ENCODE measurements around the gene RTN4R. TPM values are rescaled to one million over a fixed set of nuclear protein-coding genes. Genes with fewer than 3 reads are reported as not detected.

Gene RTN4R
- total and polyA plus RNA-seq, 9 of the 15 experiments (the other 6 are each of a cell fraction or from before 2014, with no cell fraction given), result 0.04 to 2.8 (median 1.4) TPM; not detected in 3

GRCh38 chr22:20267441-20268278 is 458 bp downstream of the RTN4R start (continued):
- TF ChIP-seq, protein P1, sequence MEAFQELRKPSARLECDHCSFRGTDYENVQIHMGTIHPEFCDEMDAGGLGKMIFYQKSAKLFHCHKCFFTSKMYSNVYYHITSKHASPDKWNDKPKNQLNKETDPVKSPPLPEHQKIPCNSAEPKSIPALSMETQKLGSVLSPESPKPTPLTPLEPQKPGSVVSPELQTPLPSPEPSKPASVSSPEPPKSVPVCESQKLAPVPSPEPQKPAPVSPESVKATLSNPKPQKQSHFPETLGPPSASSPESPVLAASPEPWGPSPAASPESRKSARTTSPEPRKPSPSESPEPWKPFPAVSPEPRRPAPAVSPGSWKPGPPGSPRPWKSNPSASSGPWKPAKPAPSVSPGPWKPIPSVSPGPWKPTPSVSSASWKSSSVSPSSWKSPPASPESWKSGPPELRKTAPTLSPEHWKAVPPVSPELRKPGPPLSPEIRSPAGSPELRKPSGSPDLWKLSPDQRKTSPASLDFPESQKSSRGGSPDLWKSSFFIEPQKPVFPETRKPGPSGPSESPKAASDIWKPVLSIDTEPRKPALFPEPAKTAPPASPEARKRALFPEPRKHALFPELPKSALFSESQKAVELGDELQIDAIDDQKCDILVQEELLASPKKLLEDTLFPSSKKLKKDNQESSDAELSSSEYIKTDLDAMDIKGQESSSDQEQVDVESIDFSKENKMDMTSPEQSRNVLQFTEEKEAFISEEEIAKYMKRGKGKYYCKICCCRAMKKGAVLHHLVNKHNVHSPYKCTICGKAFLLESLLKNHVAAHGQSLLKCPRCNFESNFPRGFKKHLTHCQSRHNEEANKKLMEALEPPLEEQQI (IDR thresholded peaks at IDR 0.05), result no peak
- TF ChIP-seq, protein P2, sequence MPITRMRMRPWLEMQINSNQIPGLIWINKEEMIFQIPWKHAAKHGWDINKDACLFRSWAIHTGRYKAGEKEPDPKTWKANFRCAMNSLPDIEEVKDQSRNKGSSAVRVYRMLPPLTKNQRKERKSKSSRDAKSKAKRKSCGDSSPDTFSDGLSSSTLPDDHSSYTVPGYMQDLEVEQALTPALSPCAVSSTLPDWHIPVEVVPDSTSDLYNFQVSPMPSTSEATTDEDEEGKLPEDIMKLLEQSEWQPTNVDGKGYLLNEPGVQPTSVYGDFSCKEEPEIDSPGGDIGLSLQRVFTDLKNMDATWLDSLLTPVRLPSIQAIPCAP (CRISPR knock-in tag; IDR thresholded peaks at IDR 0.05; ENCODE audit: borderline replicate concordance), result no peak
- TF ChIP-seq ERF (CRISPR knock-in tag; IDR thresholded peaks at IDR 0.05) (no peak), COPS2 (conservative IDR thresholded peaks at IDR 0.05) (no peak), ZNF639 (CRISPR knock-in tag; conservative IDR thresholded peaks at IDR 0.05 in 1 of 2, IDR thresholded peaks at IDR 0.05 in 1 of 2) (peak in 1 of 2 experiments; percentile 9; a peak in 1 of 4 replicates), HDAC2 (IDR thresholded peaks at IDR 0.05) (no peak), GTF2E2 (tag; IDR thresholded peaks at IDR 0.05) (no peak), GTF2F1 (IDR thresholded peaks at IDR 0.05; ENCODE audit: low read depth, low read length) (no peak), ZBTB5 (IDR thresholded peaks at IDR 0.05) (no peak), BCL6 (CRISPR knock-in tag; IDR thresholded peaks at IDR 0.05) (no peak), TCF3 (CRISPR knock-in tag; IDR thresholded peaks at IDR 0.05) (no peak)
- TF ChIP-seq, protein P3, sequence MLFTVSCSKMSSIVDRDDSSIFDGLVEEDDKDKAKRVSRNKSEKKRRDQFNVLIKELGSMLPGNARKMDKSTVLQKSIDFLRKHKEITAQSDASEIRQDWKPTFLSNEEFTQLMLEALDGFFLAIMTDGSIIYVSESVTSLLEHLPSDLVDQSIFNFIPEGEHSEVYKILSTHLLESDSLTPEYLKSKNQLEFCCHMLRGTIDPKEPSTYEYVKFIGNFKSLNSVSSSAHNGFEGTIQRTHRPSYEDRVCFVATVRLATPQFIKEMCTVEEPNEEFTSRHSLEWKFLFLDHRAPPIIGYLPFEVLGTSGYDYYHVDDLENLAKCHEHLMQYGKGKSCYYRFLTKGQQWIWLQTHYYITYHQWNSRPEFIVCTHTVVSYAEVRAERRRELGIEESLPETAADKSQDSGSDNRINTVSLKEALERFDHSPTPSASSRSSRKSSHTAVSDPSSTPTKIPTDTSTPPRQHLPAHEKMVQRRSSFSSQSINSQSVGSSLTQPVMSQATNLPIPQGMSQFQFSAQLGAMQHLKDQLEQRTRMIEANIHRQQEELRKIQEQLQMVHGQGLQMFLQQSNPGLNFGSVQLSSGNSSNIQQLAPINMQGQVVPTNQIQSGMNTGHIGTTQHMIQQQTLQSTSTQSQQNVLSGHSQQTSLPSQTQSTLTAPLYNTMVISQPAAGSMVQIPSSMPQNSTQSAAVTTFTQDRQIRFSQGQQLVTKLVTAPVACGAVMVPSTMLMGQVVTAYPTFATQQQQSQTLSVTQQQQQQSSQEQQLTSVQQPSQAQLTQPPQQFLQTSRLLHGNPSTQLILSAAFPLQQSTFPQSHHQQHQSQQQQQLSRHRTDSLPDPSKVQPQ (CRISPR knock-in tag; IDR thresholded peaks at IDR 0.05; ENCODE audit: borderline replicate concordance), result no peak
- TF ChIP-seq, protein P4, sequence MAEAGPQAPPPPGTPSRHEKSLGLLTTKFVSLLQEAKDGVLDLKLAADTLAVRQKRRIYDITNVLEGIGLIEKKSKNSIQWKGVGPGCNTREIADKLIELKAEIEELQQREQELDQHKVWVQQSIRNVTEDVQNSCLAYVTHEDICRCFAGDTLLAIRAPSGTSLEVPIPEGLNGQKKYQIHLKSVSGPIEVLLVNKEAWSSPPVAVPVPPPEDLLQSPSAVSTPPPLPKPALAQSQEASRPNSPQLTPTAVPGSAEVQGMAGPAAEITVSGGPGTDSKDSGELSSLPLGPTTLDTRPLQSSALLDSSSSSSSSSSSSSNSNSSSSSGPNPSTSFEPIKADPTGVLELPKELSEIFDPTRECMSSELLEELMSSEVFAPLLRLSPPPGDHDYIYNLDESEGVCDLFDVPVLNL (CRISPR knock-in tag; IDR thresholded peaks at IDR 0.05; ENCODE audit: low read depth), result no peak

Data from K562 (cell line).